Endothelial cell of coronary artery (primary cell): ENCODE measurements around the gene ACTR1A. TPM values are rescaled to one million over a fixed set of nuclear protein-coding genes. Genes with fewer than 3 reads are reported as not detected.

ENCODE experiments used
- total RNA-seq: library from RNA; depleted of rRNA; stranded (reverse); fragments of >200 nt; gene quantifications from 2 replicates; pipeline ENCODE4 v1.2.3, GENCODE V29; 2014

ACTR1A gene
- total RNA-seq, result 148 and 157 TPM in 2 replicates

GRCh38 chr10:102502337-102503151 lies at the start of gene ACTR1A:
TSS of gene ACTR1A (minus strand) at chr10:102502712. CDS start at chr10:102502647, 65 bp downstream.

GRCh38 chr10:102503264-102504178 lies 1.0 kb upstream of the ACTR1A start, which contains the start of gene SUFU:
TSS of gene SUFU (plus strand) at chr10:102503972. CDS start at chr10:102504153, 181 bp downstream.

GRCh38 chr10:102451105-102451969 lies 51.2 kb downstream of the ACTR1A start, which contains the start of gene C10orf95:
TSS of gene C10orf95 (minus strand) at chr10:102451543. CDS start at chr10:102451093, 450 bp downstream.

GRCh38 chr10:102432162-102432950 lies 70.2 kb downstream of the ACTR1A start, which contains the start of gene CUEDC2:
TSS of gene CUEDC2 (minus strand) at chr10:102432574. CDS start at chr10:102425188, 7,386 bp downstream.

Other genes starting within 250 kb of the ACTR1A start
- 13.4 and 29.5 TPM in 2 replicates for gene NFKB2, start 107.0 kb downstream of the ACTR1A start, total RNA-seq
- gene PSD, start 83.9 kb downstream of the ACTR1A start, total RNA-seq, result 0.09 and 0.28 TPM in 2 replicates
- gene FBXL15, start 81.9 kb downstream of the ACTR1A start, total RNA-seq, result 6.6 and 7.7 TPM in 2 replicates
- 38.1 and 52.0 TPM in 2 replicates for gene CUEDC2, start 70.1 kb downstream of the ACTR1A start, total RNA-seq
- 0.09 TPM in 1 of 2 replicates, not detected in the other for gene C10orf95, start 51.2 kb downstream of the ACTR1A start, total RNA-seq
- 3.3 and 4.3 TPM in 2 replicates for gene SUFU, start 1.3 kb upstream of the ACTR1A start, total RNA-seq
- 61.3 and 82.2 TPM in 2 replicates for gene TRIM8, start 141.8 kb upstream of the ACTR1A start, total RNA-seq
- gene ARL3, start 211.7 kb upstream of the ACTR1A start, total RNA-seq, result 6.1 and 6.6 TPM in 2 replicates
- gene SFXN2, start 211.9 kb upstream of the ACTR1A start, total RNA-seq, result 2.7 and 6.4 TPM in 2 replicates
- gene WBP1L, start 241.2 kb upstream of the ACTR1A start, total RNA-seq, result 39.2 and 43.9 TPM in 2 replicates